Suprapubic skin (tissue), 4 donors: ENCODE data around the gene CPO.

Source experiments
- CTCF ChIP-seq, 2 donors: fragments of 200-600 bp in 1 of 2; fragments of 450-650 bp in 1 of 2; sonication (generic) in 1 of 2; IDR thresholded peaks; one replicate each; pipeline ENCODE4 v1.5.1; 2016 to 2019; ENCODE audit warnings: antibody characterized with exemption in 2 of 2, mild to moderate bottlenecking in 1 of 2, moderate library complexity in 1 of 2
- EP300 ChIP-seq: sonication (generic); formaldehyde crosslinking; IDR thresholded peaks from one replicate; pipeline ENCODE4 v1.6.1; 2017; ENCODE audit warnings: antibody characterized with exemption
- POLR2A ChIP-seq, 2 donors: fragments of 450-650 bp; IDR thresholded peaks; one replicate each; pipeline ENCODE4 v1.6.1; 2017; ENCODE audit warnings: antibody characterized with exemption in 2 of 2, mild to moderate bottlenecking in 2 of 2, moderate library complexity in 2 of 2
- POLR2AphosphoS5 ChIP-seq, 3 donors: sonication (generic); formaldehyde crosslinking; IDR thresholded peaks; one replicate each; pipeline ENCODE4 v1.6.1; 2017; ENCODE audit warnings: antibody characterized with exemption in 3 of 3

GRCh38 chr2:206991070-206991469, 51.8 kb downstream of the CPO start:
- TF ChIP-seq POLR2A (IDR thresholded peaks at IDR 0.05), result no peak
- no peak for TF ChIP-seq CTCF (IDR thresholded peaks at IDR 0.05)
- TF ChIP-seq POLR2AphosphoS5 (IDR thresholded peaks at IDR 0.05), result no peak
- no peak for TF ChIP-seq EP300
